ENCODE measurements around the gene FGF16. TPM values are rescaled to one million over a fixed set of nuclear protein-coding genes. Genes with fewer than 3 reads are reported as not detected.
"Not testable (repeated sequence)": the region's sequence is repeated elsewhere in the genome, so short reads cannot be mapped to it uniquely, and the experiment has no call there.

Gene FGF16
- total RNA-seq, 1 donor = 4.0 TPM

GRCh38 chrX:77446029-77446585, 1.1 kb upstream of the FGF16 start:
- peak in 2 of 3 donors; percentile 64 to 74 for DNase-seq (ENCODE audit: low read depth in 2 of 3, low spot score in 2 of 3)

GRCh38 chrX:77447653-77448569, 722 bp downstream of the FGF16 start:
- peak in 1 of 3 donors; percentile 5 for DNase-seq (ENCODE audit: low read depth in 2 of 3, low spot score in 2 of 3)

- no peak for DNase-seq (ENCODE audit: low read depth in 2 of 3, low spot score in 2 of 3)
Observed at GRCh38 chrX:77450415-77450814, 3.2 kb downstream of the FGF16 start.

GRCh38 chrX:77450996-77451395, 3.8 kb downstream of the FGF16 start:
- DNase-seq (ENCODE audit: low read depth in 2 of 3, low spot score in 2 of 3) = peak in 1 of 3 donors; percentile 4

- no peak for DNase-seq (ENCODE audit: low read depth in 2 of 3, low spot score in 2 of 3)
Observed at GRCh38 chrX:77453190-77453589, 6.0 kb downstream of the FGF16 start.

- DNase-seq (ENCODE audit: low read depth in 2 of 3, low spot score in 2 of 3) = no peak
Observed at GRCh38 chrX:77455437-77455836, 8.2 kb downstream of the FGF16 start.

- DNase-seq (ENCODE audit: low read depth in 2 of 3, low spot score in 2 of 3) = no peak
Observed at GRCh38 chrX:77484045-77484444, 36.9 kb downstream of the FGF16 start.

- DNase-seq (ENCODE audit: low read depth in 2 of 3, low spot score in 2 of 3) = no peak
Observed at GRCh38 chrX:77493677-77494553, 46.7 kb downstream of the FGF16 start.

GRCh38 chrX:77500164-77500563, 53.0 kb downstream of the FGF16 start:
- not testable (repeated sequence) for DNase-seq (ENCODE audit: low read depth in 2 of 3, low spot score in 2 of 3)

GRCh38 chrX:77502951-77503525, 55.8 kb downstream of the FGF16 start:
- DNase-seq (ENCODE audit: low read depth in 2 of 3, low spot score in 2 of 3) = peak in 1 of 3 donors; percentile 1

GRCh38 chrX:77505227-77505626, 58.0 kb downstream of the FGF16 start:
- DNase-seq (ENCODE audit: low read depth in 2 of 3, low spot score in 2 of 3) = no peak

Data from hematopoietic multipotent progenitor cell (in vitro differentiated cells).